ENCODE results near the gene PLXNB1.

Gene PLXNB1

DNA sequence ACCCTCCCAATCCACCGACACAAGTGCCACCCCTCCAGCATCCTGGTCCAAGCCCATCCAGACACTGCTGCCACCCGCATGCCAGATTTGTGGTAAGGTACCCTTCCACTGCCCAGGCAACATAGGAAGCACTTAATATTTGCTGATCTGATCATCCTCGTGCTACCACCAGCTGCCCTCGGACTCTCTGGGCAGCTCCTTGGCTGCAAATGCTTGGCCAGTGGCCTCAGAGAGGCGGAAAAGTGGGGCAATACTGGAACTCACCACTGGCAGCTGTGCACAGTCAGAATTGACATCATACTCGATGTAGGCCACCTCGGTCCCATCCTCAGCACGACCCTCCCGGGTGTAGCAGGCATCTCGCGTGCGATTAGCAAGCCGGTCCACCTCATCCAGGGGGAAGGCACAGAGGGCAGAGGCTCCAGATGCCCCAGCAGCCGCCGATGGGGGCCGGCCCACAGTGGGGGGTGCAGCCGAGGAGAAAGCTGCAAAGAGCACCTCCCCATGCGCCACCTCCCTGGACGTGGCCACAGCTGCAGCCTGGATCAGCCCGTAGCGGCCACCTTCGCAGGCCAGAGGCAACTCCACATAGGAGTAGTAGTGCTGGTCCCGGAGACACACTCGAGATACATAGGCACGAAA lies 6.5 kb downstream of the PLXNB1 start:
- no peak for TF ChIP-seq TAF1 (IDR thresholded peaks at IDR 0.05; ENCODE audit: borderline replicate concordance, insufficient read depth, low read length)
- TF ChIP-seq FOXP2 (optimal IDR thresholded peaks at IDR 0.05; ENCODE audit: borderline replicate concordance, extremely low read depth, extremely low read length, insufficient read depth): no peak
- no peak for TF ChIP-seq SIN3A (IDR thresholded peaks at IDR 0.05; ENCODE audit: borderline replicate concordance, insufficient read depth, low read length)
- TF ChIP-seq POLR2AphosphoS5 (IDR thresholded peaks at IDR 0.05; ENCODE audit: low read depth, low read length): no peak
- TF ChIP-seq, protein P1, sequence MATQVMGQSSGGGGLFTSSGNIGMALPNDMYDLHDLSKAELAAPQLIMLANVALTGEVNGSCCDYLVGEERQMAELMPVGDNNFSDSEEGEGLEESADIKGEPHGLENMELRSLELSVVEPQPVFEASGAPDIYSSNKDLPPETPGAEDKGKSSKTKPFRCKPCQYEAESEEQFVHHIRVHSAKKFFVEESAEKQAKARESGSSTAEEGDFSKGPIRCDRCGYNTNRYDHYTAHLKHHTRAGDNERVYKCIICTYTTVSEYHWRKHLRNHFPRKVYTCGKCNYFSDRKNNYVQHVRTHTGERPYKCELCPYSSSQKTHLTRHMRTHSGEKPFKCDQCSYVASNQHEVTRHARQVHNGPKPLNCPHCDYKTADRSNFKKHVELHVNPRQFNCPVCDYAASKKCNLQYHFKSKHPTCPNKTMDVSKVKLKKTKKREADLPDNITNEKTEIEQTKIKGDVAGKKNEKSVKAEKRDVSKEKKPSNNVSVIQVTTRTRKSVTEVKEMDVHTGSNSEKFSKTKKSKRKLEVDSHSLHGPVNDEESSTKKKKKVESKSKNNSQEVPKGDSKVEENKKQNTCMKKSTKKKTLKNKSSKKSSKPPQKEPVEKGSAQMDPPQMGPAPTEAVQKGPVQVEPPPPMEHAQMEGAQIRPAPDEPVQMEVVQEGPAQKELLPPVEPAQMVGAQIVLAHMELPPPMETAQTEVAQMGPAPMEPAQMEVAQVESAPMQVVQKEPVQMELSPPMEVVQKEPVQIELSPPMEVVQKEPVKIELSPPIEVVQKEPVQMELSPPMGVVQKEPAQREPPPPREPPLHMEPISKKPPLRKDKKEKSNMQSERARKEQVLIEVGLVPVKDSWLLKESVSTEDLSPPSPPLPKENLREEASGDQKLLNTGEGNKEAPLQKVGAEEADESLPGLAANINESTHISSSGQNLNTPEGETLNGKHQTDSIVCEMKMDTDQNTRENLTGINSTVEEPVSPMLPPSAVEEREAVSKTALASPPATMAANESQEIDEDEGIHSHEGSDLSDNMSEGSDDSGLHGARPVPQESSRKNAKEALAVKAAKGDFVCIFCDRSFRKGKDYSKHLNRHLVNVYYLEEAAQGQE (IDR thresholded peaks at IDR 0.05; ENCODE audit: insufficient read depth in 1 of 2, low read depth in 2 of 2, low read length in 2 of 2): no peak

DNA sequence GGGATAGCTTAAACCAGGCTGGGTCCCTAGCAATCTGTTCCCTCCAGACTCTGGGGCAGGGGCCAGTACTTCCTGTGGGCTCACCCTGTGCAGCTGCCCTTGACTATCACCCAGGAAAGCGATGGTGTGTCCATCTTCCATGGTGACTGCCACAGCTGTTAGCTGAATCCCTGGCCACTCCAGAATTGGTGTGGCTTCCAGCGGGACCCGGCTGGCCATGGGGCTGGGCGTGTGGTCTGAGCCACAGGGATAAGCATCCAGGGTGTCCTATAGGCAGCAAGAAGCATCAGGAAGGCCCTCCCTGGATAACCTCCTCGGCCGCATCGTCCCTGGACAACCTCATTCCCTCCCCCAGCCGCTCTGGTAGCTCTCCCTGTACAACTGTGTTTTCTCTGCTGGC lies 7.2 kb downstream of the PLXNB1 start:
- TF ChIP-seq, protein P1 (IDR thresholded peaks at IDR 0.05; ENCODE audit: insufficient read depth in 1 of 2, low read depth in 2 of 2, low read length in 2 of 2): no peak
- TF ChIP-seq SIN3A (IDR thresholded peaks at IDR 0.05; ENCODE audit: borderline replicate concordance, insufficient read depth, low read length) (no peak), TAF1 (IDR thresholded peaks at IDR 0.05; ENCODE audit: borderline replicate concordance, insufficient read depth, low read length) (no peak), POLR2AphosphoS5 (IDR thresholded peaks at IDR 0.05; ENCODE audit: low read depth, low read length) (no peak), FOXP2 (optimal IDR thresholded peaks at IDR 0.05; ENCODE audit: borderline replicate concordance, extremely low read depth, extremely low read length, insufficient read depth) (no peak)

DNA sequence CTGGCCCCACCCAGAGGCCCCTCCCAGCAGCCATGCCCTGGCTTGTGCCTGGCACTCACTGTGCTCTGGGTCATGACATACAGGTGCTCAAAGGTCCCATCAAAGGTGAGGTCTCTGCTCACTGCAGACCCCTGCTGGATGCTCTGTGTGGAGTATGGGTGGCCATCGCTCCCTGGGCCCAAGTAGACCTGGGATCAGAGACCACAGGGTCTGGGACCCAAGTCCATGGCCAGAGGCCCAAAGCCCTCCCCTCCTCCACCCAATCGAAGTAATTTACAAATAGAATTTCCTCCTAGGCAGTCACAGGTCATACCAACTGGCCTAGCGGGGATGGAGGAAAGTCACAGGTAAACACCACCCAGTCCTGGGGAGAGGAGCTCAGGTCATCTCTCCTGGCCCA lies 7.6 kb downstream of the PLXNB1 start:
- TF ChIP-seq FOXP2 (optimal IDR thresholded peaks at IDR 0.05; ENCODE audit: borderline replicate concordance, extremely low read depth, extremely low read length, insufficient read depth) (no peak), SIN3A (IDR thresholded peaks at IDR 0.05; ENCODE audit: borderline replicate concordance, insufficient read depth, low read length) (no peak), TAF1 (IDR thresholded peaks at IDR 0.05; ENCODE audit: borderline replicate concordance, insufficient read depth, low read length) (no peak), POLR2AphosphoS5 (IDR thresholded peaks at IDR 0.05; ENCODE audit: low read depth, low read length) (no peak)
- TF ChIP-seq, protein P1 (IDR thresholded peaks at IDR 0.05; ENCODE audit: insufficient read depth in 1 of 2, low read depth in 2 of 2, low read length in 2 of 2): no peak

DNA sequence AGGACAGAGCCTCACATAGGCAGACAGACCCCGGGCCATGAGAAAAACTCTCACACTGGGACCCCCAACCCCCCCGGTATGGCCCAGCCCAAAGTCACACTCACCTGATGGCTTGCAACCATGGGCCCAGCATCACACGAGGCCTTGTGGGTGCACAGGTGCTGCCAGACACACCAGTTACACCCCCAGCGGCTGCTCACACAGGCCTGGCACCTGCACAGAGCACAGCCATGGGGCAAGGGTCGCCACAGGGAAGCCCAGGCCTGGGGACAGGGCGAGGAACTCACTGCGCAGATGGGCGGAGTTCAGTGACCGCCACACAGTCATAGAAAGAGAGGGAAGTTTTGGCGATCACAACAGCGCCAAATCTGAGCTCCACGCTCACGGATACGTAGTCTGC lies 9.3 kb downstream of the PLXNB1 start:
- TF ChIP-seq TAF1 (IDR thresholded peaks at IDR 0.05; ENCODE audit: borderline replicate concordance, insufficient read depth, low read length) (no peak), FOXP2 (optimal IDR thresholded peaks at IDR 0.05; ENCODE audit: borderline replicate concordance, extremely low read depth, extremely low read length, insufficient read depth) (no peak), POLR2AphosphoS5 (IDR thresholded peaks at IDR 0.05; ENCODE audit: low read depth, low read length) (no peak), SIN3A (IDR thresholded peaks at IDR 0.05; ENCODE audit: borderline replicate concordance, insufficient read depth, low read length) (no peak)
- TF ChIP-seq, protein P1 (IDR thresholded peaks at IDR 0.05; ENCODE audit: insufficient read depth in 1 of 2, low read depth in 2 of 2, low read length in 2 of 2): no peak

Data from PFSK-1 (cell line).